HG03558 (cell line): Measurements from ENCODE around the gene TEX13B.

ENCODE experiments used
- ATAC-seq: cut with Tn5 transposase; IDR thresholded peaks from one replicate; pipeline ENCODE4 v1.9.1; 2021; ENCODE audit warnings: moderate number of reproducible peaks; ENCODE audit not compliant: unreplicated experiment; ENCODE audit errors: extremely low read depth

Gene TEX13B, protein sequence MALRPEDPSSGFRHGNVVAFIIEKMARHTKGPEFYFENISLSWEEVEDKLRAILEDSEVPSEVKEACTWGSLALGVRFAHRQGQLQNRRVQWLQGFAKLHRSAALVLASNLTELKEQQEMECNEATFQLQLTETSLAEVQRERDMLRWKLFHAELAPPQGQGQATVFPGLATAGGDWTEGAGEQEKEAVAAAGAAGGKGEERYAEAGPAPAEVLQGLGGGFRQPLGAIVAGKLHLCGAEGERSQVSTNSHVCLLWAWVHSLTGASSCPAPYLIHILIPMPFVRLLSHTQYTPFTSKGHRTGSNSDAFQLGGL

DNA sequence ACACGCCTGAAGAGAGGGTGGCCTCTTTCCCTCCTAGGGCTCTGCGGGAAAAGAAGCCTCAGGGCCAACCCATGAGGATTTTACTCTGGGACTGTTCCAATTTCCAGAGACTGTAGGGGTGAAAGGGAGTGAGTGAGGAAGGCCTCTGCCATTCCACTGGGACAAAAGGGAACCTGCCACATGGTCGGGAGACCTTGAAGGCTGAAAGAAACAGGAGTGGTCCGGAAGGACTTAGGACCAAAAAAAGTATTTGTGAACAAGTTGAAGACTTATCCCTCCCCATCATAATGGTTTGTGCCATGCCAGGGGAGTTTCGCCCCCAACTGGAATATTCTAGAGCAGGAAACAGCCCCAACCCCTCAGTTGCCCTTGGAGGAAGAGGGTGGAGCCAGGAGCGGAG, at the start of gene TEX13B:
TEX13B (minus strand) TSS at position 15 of the 400 bp plus-strand sequence. CDS start 243 bp downstream, outside the sequence.
- no peak for ATAC-seq

DNA sequence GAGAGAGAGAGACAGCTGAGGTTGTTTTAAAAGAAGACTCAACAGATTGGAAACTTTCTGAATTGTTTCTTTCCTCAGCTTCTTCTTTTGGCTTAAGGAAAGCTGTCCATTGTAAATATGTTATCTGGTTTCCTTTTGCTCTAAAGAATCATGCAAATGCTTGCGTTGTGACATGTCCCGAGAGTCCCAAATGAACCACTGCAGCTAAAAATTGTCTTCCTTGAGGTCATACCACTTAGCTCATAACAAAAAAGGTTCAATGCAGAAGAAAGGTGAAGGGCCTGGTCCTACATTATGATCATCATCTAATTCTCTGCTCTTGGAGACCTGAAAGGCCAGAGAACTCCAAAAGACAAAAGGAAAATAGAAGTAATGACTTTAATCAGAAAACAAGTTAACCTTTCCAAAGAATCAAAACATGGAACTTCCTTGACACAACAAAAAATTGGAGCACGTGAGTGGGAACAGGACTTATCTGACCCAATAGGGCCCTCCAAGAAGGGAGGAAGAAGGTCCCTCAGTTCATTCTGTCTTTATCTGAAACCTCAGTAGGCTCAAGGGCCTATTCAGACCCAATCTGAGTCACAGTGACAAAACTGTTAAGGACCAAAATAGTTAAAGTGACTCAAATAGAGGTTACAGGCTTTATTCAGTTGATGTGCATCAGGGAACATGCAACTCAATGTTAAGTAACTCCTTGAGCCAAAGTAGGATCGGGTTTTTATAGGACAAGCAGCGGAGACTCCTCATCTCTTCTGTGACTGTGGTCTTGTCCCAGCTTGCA, 48.0 kb upstream of the TEX13B start:
- ATAC-seq: no peak

DNA sequence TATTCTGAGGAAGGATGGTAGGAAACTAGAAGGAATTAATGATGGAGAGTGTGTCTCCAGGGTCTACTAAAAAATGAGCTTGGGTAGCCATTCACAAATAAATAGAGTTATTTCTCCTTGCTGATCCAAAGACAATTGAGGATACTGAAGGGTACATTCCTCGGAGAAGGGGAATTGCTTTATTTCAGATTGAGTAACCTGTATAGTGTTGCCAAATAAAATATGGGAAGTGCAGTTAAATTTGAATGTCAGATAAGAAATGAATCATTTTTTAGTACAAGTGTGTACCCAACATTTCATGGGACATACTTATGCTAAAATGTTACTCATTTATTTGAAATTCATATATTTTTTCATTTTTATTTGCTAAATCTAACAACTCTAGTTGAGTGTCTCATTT, 46.7 kb upstream of the TEX13B start:
- ATAC-seq: no peak

DNA sequence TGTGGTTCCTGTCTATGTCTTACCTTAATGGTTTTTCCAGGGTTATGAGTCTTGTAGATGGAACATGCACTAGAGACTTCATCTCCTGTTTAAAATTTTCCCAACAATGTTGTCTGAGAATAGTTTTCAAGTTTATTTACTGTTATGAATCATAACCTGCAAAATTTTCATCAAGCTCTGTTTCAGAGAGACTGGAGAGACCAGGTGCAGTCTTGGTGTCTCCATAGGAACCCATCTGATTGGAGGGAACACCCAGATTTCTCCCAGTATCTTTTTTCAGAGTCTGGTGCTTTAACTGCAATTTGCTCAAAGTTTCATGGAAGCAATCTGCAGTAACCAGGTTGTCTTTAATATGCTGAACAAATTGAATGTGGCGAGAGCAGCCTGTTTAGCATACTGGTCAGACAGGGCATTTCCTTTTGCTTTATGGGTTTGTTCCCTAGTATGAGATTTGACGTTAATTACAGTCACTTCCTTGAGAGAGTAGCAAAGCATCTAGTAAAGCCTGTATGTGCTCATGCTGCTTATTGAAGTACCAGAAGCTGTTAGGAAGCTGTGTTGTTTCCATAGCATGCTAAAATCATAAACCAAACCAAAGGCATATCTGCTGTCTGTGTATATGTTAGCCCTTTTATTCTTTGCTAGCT, 43.9 kb upstream of the TEX13B start:
- ATAC-seq: no peak

DNA sequence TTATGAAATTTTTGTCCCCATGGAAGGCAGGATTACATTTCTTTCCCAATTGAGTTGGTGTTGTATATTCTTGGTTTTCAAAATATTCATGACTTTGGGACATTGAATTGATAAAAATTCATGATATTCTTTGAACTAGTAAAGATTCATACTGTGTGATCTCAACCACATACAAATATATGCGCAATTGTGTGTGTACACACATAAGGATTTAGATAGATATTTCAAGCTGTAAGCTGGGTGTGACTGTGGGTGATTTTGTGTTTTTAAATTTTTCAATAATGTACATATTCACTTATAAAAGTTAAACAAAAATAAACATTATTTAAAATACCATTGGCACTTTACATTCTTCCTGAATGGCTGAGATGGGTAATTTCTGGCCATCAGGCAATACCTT, 43.2 kb upstream of the TEX13B start:
- ATAC-seq: no peak

DNA sequence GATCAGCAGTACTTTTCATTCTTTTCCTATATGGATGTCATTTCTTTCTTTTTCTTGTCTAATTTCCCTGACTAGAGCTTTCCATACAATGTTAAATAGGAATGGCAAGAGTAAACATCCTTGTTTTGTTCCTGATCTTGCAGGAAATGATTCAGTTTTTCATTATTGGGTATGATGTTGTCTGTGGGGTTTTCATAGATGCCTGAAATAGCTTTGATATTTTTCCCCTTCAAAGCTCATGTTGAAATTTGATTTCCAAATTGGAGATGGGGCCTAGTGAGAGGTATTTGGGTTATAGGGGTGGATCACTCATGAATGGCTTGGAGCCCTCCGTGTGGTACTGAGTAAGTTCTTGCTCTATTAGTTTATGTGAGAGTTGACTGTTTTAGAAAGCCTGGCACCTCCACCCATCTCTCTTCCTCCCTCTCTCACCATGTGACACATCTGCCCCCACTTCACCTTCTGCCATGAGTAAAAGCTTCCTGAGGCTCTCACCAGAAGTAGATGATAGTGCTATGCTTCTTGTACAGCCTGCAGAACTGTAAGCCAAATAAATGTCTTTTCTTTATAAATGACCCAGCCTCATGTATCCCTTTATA, 40.4 kb upstream of the TEX13B start:
- ATAC-seq: no peak

DNA sequence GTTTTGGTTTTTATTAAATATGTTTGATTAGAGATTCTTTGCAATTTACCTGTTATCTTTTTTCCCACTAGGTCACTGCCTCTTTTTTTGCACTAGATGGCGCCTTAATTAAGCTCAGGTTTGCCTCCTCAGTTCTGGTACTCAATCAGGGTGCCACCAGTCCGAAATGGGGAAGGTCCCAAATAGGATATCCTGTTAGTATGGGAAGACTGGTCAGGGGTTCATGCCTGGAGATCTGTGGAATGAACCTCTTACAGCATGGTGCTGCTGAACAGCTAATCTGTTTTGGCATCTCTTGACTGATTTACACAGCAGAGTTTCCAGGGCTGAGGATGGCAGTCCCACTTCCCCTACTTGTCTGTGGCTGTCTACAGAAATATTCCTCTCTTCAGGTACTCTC, 38.5 kb upstream of the TEX13B start:
- ATAC-seq: no peak

DNA sequence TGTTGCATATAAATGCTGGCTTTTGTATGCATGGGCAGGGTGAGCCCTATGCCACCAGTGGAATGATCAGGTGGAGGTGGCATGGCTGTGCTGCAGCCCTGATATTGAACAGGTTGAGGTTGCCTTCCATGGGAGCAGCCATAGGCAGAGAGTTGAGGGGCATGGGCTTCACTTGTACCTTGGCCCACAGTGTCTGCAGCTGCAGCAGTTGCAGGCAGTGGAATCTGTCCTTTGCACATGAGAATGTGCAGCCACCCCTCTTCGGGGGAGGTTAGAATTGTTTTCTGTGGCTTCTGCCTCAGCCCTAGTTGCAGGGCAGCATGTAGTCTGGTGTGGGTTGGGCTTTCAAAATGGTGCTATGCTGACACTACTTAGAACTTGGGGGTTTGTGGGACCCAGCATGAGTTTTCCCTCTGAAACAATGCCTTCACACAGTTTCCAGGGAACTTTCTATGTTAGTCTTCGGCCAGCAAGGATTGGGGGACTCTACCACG, 37.3 kb upstream of the TEX13B start:
- no peak for ATAC-seq

DNA sequence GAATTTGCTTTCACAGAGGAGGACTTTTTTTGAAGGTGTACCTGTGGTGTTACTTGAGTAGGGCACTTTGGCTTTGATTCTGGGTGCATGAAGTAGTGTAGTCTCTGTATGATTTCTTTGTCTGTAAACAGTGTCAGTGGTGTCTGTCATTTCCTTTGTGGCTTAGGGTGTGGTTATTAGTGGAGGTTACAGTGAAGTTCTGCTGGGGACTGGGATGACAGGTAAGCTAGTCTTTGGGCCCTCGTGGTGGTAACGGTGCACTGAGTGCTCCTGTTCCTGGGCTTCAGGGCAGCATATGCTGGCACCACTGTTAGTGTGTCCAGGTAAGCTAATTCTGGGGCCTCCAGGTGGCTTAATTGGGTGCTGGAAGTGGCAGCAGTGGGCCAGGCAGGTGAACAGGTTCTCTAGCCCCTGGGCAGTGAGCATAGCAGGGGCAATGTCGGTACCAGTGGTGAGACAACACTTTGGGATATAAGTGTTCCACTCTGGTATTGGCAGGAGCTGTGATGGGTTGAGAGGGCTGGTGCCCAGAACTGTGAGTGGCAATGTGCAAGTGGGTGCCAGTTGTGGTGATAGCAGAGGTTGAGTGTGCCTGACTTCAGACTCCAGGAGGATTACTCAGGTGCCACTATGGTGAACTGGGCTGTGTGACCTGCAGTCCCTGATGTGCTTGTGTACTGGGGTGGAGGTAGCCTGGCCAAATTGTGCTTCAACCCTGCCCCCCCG, 36.6 kb upstream of the TEX13B start:
- no peak for ATAC-seq

DNA sequence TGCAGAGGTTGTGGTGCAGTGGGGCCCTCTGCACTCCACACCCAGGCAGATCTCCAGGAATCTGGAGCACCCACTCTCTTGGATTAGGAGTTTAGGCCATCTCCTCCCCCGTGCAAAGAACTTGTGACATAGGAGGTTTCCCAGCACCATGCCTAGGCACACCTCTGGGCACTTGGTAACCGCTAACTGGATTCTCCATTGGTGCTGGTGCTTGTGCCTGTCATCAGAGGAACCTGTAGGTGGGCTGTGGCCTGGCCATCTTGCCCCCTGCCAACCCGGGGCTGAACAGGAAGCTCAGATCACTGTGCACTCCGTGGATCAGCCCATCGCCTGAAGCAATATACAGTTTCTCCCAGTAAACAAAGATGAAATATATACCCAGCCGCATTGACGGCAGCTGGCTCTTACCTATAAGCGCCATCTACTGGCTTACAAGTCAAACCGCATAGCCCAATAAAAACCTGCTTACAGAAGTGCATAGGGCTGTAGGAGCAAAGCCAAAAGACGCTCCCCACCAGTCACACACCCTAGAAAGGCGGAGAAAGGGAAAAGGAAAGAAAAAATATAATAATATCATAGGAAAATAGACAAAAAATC, 19.1 kb upstream of the TEX13B start:
- peak; percentile 68 for ATAC-seq

DNA sequence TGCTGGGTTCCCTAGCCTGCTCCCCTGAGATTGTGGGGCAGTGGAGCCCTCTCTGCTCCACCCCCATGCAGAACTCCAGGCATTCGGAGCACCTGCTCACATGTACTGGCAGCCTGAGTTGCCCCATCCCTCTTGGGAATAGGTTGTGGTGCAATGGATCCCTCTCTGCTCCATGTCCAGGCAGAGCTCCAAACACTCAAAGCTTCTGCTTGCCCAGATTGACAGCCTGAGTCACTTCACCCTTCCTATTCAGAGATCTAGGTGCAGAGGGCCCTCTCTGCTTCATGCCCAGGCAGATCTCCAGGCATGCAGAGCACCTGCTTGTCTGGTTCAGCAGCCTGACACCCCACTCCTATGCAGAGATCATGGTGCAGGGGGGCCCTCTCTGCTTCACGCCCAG, 18.6 kb upstream of the TEX13B start:
- ATAC-seq: no peak

DNA sequence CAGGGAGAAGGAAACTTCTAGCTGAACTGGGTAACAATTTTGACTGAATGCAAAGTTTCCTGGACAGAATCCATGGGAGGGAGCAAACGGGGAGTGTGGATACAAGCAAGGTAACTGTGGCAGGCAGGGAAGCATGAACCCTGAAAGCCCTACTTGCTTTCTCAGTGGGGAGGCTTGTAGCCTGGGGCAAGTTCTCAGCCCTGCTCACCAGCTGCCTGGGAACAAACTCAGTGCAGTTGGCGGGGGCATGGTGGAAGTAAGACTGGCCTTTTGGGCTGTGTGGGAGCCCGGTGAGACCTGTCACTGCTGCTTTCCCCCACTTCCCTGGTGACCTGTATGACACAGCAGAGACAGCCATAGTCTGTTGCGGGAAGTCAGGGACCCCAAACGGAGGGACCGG, 14.0 kb upstream of the TEX13B start:
- no peak for ATAC-seq

DNA sequence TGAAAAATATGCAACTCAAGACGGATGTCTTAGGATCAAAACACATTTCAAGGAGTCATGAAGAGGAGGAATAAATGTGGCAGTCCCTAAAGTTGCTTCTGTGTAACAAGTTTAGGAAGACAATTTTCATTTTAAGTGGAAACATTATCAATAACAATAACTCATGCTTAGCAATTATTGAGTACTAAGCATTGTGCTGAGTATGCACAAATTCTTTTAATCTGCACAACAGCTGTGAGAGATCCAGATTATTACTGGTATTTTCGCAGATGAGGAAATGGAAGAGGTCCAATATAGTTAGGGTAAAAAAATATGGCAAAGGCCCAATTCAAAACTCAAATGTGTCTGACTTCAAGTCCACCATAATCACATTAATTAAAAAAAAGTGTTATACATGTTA, 2.9 kb upstream of the TEX13B start:
- ATAC-seq: no peak

DNA sequence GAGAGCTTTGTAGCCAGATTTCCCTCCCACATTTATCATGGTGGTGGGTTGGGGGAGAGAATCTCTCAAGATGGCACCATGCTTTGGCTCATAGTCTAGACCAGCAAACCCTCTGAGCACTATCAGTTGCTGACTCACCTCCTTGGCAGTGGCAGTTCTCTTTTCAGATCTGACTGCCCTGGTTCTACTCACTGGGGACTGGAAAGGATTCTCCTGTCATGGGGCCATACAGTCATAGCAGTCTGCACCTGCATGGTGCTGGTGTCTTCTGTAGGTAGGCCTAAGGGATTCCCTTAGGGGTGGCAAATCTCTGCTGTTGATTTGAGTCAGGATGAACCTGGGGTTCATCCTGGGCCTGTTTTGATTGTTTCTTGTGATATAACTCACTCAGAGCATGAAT, 2.6 kb downstream of the TEX13B start:
- ATAC-seq: no peak

DNA sequence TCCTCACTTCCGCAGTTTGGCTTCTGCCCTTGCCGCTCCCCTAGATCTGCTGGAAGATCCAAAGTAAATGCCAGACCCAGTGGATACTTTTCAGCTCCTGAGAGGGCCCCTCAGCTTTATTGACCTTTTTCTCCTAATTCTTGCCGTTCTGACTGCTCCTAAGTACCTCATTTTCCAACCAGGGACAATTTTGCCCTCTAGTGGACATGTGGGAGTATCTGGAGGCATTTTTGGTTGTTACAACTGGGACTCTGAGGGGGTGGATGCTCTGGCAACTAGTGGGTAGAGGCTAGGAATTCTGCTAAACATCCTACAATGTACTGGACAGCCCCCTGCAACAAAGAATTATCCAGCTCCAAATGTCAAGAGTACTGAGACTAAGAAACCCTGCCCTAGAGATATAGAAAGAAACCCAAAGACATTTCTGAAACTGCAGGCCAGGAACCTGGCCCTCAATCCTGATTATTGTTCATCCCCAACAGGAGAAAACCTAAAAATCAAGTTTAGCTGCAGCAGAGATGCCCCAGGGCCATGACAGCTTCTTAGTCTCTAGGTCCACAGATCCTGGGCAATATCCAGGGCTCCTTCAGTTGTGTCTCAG, 3.4 kb downstream of the TEX13B start:
- ATAC-seq: no peak

DNA sequence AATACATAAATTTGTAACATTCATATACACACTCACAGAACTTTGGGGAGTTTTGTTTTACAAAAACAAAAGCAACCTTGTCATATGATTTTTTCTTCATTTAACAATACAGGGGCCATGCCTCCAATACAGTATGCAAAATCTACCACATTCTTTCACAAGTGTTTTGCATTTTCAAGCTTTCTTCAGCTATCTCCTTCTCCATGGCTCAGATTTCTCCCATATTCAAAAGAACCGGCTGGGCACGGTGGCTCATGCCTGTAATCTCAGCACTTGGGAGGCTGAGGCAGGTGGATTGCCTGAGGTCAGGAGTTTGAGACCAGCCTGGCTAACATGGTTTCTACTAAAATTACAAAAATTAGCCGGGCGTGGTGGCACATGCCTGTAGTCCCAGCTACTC, 4.1 kb downstream of the TEX13B start:
- no peak for ATAC-seq

DNA sequence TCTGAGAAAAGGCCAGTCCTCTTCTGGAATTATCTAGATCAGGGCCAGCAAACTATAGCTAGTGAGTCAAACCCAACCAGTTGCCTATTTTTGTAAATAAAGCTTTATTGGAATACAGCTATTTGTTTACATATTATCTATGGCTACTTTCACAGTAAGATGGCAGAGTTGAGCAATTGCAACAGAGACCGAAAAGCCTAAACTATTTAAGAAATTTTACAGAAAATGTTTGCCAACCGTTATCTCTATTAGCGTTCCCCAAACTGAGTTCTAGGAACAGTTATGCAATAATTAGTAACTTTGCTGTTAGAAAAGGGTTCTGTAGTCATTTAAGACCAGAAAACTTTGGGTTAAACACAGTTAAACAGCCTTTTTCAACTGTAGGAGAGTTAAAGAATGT, 10.5 kb downstream of the TEX13B start:
- ATAC-seq: no peak

DNA sequence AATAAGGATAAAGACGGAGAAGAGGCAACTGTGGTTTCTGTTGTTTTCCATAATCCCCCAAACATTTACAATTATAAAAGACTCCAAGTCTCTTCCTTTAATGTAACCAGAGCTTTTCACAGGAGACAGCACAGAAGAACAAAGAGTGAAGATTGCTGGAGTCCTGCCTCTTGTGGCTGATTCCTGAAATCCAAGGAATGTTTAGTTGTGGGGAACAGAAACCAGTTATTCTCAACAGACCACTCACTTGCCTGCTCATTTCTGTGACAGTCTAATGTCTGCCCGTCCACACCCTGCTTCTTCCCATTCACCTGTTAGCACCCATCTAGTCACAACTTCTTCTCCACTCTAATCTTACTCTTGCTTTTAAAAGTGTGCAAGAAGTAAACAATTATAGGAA, 12.1 kb downstream of the TEX13B start:
- no peak for ATAC-seq

DNA sequence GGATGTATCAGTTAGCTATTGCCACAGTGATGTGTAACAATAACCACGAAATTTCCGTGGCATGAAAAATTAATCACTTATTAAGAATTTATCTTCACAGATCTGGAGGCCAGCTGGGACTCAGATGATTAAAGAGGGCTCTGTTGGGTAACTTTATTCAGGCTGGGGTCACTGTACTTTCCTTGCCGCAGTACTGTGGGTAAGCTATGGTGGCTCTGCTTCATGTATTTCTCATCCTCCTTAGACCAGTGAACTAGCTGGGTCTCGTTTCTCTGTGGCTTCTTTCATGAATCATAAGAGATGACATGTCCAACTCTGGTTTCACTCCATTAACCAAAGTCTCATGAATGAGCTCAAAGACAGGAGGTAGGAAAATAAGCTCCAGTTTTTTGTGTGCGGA, 13.5 kb downstream of the TEX13B start:
- ATAC-seq: no peak
